ENCODE measurements around the gene RICTOR. TPM values are rescaled to one million over a fixed set of nuclear protein-coding genes. Genes with fewer than 3 reads are reported as not detected.

RICTOR gene
- total RNA-seq, 1 donor from 2014 or later, result 97.7 TPM

Other genes starting within 250 kb of the RICTOR start
- gene OSMR, start 228.4 kb downstream of the RICTOR start, total RNA-seq (ENCODE audit: insufficient read depth, low replicate concordance), result 66.9 TPM
- gene FYB1, start 145.2 kb upstream of the RICTOR start, total RNA-seq (ENCODE audit: insufficient read depth, low replicate concordance), result 14.9 TPM